HUDEP-2 (cell line): Measurements from ENCODE around the gene TPM3.
"Not testable (repeated sequence)": the region's sequence is repeated elsewhere in the genome, so short reads cannot be mapped to it uniquely, and the experiment has no call there.

ENCODE experiments used
- DNase-seq, 76 experiments: peaks; one replicate each; lab custom pipeline; 2025; ENCODE audit not compliant: unreplicated experiment in 76 of 76; lab: John Stamatoyannopoulos, UW

TPM3 gene

DNA sequence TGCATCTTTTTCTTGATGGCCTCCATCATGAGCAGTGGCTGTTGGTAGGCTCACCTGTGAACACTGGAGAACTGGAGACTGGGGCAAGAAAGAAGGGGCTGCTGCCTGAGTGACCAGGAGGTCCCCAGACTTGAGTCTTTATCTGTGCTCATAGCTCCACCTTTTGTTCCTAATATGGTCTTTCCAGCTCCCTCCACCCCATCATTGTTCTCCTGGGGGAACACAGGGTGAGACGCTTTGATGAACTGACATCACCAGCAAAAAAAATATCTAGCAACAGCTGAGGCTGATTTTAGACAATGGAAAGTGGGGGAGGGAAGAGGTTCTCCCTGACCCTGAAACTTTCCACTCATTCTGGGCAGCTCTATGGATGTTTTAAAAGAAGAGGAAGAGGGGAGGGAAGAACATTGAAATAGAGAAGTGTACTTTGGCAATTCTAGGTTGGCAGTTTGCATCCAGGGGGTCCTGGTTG lies at the start of gene TPM3:
Gene TPM3 (minus strand): TSS at position 111 of the 472 bp plus-strand sequence. CDS start 82 bp downstream, at position 29.
- DNase-seq, result no peak

DNA sequence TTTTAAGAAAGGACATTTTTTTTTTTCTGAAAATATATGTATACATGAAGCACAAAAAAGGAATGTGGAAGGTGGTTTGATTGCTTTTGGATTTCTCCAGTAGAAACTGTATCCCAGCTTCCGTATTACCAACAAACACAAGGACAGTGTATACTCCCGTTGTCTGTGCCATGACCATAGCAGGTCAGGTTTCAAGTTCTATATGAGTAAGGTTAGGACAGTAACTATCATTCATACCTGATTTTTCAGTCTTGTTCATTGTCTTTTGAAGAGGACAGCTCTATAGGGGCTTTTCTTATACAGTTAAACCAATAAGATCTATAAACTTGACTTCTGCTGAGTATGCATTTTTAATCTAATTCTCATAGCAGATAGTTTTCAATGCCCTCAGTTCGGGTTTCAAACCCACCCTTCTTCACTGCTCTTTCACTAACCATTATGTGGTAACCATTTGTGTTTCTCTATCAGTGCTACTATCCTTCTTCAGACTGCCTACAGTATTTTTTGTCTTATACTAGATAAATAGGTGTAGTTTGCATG lies 48.5 kb upstream of the TPM3 start:
- DNase-seq, result no peak

DNA sequence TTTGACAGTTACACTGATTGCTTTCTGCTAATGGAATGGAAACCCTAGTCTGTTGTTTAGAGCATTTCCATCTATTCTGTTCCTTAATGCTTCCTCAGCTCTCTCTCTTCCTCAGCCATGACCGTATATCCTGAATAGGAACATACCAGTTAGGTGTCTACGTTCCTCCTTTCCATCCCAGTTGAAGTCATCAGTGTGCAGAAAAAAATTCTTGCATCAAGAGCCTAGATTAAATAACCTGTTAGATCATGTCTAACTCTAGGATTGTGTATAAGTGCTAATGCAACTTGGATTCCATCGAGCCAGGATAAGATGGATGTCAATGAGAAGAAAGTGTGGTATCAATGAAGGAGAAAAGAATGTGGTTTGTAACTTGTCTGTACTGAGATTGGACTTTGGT lies 47.6 kb upstream of the TPM3 start:
- no peak for DNase-seq

DNA sequence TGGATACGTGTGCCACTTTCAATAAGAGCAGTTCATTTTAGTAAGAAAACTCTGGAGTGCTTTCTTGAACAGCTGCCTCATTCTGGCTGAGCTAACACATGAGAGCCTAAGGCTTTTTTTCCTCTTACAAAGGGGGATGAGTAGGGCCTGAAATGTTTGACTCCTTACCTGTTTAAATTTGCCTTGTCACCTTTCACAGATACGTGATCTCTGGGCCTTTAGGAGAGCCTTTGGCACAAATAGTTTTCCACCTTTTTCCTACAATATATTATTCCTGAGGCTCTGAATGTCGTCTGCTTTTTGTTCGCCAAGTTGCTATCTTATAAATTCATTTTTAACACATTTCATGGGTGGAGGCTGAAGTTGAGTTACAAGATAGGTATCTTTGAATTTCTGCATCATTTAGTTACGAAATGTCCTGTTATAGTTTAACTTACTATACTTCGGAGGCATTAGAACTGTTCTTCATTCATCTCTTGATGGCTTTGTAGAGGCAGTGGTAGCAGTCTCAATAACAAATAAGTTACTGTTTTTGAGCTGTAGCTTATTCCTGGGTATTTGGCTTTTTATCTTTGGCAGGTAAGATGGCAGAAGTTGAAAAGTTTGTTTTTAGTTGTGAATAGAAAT lies 46.1 kb upstream of the TPM3 start:
- DNase-seq, result no peak

DNA sequence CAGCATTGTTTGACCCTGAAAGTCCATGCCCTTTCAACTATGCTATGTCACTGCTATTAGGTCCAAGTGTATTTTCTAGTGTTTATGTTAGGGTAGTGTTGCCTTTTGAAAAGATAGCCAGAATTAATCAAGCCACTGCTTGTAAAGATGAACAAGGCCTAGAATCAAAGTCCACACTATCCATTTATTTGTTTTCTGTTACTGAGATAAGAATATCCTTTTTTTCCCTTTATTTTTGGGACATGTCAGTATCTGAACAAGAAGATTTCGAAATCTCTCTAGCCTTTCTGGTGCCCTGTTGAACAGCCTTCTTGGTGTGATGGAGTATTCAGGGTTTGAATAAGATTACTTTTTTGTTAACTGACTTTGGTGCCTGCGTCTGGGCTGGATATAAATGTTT lies 45.5 kb upstream of the TPM3 start:
- DNase-seq, result no peak

DNA sequence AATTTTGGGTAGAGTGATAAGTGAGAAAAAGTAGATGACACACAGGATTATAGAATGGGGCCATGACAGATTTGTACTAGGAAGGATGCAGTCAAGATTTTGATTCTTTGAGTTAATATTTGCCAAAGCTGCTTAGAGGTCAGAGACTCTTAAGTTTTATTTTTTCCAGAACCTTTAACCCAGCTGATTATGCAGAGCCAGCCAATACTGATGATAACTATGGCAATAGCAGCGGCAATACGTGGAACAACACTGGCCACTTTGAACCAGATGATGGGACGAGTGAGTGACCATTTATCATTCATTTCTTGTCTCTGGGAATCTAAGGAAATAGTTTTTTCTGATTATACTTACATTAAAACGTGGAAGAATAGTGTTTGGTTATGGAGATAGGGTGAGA lies 45.0 kb upstream of the TPM3 start:
- no peak for DNase-seq

DNA sequence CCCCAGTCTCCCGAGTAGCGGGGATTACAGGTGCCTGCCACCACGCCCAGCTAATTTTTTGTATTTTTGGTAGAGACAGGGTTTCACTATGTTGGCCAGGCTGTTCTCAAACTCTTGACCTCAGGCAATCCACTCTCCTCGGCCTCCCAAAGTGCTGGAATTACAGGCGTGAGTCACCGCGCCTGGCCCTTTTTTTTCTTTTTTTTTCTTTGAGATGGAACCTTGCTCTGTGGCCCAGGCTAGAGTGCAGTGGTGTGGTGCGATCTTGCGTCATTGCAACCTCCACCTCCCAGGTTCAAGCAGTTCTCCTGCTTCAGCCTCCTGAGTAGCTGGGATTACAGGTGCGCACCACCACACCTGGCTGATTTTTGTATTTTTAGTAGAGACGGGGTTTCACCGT lies 41.2 kb upstream of the TPM3 start:
- DNase-seq, result not testable (repeated sequence)

DNA sequence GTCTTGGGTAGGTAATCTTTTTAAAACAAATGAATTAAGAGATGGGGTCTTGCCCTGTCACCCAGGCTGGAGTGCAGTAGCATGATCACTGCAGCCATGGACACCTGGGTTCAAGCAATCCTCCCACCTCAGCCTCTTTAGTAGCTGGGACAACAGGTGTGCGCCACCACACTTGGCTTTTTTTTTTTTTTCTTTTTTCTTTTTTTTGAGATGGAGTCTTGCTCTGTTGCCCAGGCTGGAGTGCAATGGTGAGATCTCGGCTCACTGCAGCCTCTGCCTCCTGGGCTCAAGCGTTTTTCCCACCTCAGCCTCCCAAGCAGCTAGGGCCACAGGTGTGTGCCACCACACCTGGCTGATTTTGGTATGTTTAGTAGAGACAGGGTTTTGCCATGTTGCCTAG lies 39.2 kb upstream of the TPM3 start:
- not testable (repeated sequence) for DNase-seq

DNA sequence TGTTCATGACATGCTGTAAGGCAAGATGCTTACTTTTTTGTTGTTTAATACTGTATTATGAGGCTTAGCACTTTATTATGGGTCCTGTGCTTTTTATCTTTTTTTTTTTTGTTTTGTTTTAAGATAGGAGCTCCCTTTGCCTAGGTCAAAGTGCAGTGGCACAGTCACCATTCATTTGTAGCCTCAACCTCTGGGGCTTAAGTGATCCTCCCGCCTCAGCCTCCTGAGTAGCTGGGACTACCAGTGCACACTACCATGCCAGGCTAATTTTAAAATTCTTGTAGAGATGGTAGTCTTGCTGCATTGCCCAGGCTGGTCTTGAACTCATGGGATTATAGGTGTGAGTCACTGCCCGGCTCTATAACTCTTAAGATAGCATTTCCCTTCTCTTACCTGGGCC lies 33.5 kb upstream of the TPM3 start:
- DNase-seq, result no peak

DNA sequence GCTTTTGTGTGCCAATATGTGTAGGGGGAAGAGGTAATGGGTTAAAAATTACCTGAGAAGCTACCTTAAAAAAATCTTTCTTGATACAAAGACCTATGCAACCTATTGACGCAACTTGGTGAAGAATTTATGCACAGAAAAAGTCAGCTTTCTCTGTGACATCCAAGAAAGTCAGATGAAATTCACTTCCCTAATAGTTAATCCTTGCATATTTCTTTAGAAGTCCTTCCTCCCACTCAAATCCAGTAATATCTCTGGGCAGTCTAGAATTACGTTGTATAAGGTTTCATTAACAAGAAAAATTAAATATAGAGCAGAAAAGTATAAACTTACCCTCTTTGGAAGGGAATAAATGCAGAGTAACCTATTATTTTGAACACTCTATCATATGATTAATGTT lies 31.7 kb upstream of the TPM3 start:
- no peak for DNase-seq

DNA sequence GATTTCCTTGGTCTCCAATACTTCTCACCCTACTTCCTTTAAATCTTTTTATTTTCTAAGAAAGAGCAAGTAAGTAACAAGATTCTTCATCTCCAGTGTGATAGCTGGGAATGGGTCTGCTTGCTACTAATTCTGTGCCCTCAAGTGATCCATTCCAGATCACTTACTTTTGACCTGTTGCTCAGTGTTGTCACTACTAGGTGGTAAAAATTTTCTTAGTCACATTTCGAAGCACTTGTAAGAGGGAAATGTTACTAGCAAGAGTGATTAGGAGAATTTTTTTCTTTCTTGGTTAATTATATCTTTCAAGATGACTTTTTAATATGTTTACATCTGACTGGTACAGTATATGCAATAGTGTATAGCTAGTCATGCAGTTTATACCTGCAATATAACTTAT lies 31.0 kb upstream of the TPM3 start:
- DNase-seq, result no peak

DNA sequence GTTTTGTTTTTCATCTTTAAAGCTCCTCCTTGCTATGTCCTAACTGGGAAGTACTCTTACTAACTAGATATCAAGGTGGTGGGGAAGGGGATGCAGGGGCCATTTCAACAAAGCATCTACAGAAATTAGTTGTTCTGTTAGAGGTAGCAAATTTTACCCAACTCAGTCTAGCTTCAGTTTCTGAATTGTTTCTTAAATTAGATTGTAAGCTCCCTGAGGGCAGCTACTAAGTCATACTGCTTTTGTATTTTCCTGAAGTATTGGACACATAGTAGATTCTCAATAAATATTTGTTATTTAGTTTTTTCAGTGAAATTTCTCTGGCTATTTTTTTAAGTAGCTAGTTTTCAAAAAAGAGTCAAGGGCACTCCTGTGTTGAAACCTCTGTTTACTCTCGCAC lies 30.6 kb upstream of the TPM3 start:
- DNase-seq, result no peak

DNA sequence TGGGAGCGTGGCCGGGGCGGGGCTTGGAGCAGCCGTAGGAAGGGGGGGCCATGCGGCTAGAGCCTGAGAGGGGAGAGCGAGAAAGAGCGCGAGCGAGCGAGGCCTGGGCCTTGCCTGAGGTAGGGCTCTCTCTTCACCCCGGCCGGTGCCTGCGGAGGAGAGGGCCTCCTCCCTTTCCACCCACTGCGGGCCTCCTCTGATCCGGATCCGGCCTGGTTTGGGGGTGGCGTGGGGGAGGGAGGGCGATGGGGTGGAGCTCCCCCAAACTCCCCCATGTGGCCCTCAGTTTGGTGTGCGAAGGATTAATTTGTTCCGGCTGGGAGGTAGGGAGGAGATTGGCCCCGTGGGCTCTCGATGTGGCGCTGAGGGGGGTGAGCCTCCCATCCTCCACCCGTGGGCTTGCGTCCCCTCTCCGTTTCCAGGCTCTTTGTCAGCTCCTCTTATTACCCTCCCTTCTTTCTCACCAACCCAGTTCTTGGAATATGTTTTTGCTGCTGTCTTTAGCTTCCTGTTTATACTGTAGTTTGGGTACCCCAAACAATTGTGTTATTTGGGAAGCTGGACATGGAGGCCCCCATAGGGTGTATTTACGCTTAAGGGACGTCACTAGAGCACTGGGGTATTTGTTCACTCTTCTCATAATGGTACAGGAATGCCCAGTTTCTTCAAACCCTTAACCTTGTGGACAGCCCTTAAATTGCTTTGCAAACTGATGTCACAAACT lies 29.5 kb upstream of the TPM3 start:
- DNase-seq, result peak in 53 of 76 experiments; percentile 11 to 68 (median 38)

DNA sequence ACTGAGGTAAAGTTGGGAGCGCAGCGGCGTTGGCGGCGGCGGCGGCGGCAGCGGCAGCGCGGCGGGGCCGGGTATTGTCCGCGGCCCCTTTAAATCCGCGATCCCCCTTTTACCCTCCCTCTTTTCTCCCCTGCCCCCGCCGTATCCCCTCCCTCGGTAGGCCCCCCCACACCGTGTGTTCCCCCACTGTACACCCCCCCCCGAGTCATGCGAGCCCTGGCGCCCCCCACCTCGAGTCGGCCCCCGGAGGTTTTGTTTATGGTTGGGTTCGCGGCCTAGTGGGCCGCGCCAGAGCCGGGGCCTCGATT lies 29.0 kb upstream of the TPM3 start:
- DNase-seq, result no peak

DNA sequence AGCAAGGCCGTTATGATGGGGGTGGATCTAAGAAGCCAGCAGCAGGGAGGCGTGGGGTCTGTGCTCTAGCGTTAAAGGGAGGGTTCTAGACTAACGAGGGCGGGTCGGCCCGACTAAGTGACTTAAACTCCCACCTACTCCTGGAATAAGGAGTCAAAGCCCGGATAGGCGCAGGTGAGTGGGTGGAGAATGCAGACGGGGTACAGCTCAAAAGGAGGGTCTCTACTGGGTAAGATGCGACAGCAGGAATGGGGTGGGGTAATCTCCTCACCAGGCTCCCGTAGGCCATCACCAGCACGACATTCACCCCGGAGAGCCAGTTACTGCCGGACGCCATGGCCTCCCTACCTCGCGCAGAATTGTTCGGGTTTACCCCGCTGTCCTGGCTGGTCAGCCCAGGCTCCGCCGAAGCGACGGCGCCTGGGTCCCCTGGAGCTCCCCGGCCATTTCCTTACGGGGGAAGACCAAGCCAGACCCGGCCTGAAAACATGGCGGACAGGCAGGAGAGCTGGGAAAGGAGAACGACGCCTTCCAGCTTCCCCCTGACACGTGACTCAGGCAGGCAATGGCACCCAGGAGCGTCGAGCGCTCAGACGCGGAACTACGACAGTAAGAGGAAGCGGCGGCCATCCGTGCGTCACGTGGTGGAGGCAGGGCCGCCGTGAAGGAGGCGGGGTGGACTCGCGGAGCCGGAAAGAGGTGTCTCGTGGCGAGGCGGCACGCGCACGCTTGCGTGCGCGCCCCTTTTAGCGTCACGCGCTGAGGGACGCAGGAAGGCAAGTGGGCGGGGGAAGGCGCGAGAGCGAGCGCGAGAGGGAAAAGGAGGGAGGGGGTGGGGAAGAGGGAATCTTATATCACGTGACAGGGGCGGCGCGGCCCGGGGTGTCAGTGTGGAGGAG lies 28.4 kb upstream of the TPM3 start, which contains the start of gene UBAP2L:
Gene UBAP2L (plus strand): TSS at position 885 of the 899 bp plus-strand sequence. CDS start 4,169 bp downstream, outside the sequence.
- DNase-seq, result peak in 75 of 76 experiments; percentile 82 to 99 (median 98)

DNA sequence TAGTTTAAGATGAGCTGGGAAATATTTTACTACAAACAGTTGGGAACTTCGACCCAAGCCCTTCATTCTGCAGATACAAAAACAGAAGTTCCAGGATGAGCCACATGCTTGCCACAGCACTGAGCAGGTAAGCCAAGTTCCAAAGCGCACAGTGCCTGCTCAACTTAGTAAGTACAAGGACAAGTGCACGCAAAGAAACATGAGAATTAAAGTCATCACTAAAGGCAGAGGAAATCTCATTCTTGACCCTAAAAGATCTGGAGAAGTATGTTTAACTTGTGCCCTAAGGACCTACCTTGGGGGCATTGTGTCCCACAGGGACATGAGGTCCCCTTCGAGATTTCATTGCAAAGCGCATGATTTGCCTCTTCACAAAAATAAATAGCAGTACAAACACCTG lies 27.6 kb upstream of the TPM3 start:
- peak in 10 of 76 experiments; percentile 1 to 35 (median 12) for DNase-seq

DNA sequence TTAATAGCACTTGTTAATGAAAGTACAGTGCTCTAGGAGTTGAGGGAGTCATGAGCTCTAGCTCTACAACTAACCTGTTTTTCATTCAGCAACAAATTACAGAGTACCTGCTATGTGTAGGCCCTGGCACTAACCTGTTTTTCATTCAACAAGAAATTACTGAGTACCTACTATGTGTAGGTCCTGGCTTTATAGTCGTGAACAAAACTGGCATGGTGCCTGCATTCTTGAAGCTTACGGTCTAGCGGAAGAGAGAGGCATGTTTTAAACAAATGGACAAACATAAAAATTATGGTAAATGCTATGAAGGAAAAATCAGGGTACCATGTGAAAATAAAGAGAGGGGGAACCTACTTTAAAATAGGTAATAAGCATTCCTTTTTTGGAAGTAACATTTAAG lies 26.6 kb upstream of the TPM3 start:
- no peak for DNase-seq

DNA sequence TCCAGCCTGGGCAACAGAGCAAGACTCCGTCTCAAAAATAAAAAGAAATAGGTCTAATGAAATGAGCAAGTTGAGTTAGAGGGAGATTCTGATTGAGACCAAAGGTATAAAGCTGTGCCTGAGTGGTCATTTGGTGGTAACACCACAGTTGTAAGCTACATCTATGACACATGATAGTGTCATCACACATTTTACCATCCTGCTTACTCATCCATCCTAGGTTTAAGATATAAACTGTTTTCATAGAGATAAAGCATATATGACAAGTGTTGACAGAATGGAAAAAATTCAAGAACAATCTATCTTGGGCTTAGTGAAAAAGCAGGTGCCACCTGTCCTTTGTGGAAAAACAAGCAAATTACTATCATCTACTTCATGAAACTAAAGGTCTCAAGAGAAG lies 21.4 kb upstream of the TPM3 start:
- no peak for DNase-seq

DNA sequence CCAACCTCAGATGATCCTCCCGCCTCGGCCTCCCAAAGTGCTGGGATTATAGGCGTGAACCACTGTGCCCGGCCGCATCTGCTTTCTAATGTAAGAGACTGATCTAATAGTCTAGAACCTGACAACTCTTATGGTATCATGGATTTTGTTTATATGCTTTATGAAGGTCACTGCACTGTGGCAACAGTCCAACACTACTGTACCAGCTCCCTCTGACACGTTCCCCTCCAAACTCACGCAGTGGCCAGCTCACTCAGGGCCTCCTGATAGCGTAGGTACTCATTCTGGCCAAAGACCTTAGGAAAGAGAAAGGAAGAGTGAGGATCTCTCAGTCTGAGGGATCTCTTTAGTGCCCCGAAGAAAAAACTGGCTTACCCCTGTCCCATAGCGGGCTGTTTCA lies 20.2 kb upstream of the TPM3 start:
- DNase-seq, result no peak

DNA sequence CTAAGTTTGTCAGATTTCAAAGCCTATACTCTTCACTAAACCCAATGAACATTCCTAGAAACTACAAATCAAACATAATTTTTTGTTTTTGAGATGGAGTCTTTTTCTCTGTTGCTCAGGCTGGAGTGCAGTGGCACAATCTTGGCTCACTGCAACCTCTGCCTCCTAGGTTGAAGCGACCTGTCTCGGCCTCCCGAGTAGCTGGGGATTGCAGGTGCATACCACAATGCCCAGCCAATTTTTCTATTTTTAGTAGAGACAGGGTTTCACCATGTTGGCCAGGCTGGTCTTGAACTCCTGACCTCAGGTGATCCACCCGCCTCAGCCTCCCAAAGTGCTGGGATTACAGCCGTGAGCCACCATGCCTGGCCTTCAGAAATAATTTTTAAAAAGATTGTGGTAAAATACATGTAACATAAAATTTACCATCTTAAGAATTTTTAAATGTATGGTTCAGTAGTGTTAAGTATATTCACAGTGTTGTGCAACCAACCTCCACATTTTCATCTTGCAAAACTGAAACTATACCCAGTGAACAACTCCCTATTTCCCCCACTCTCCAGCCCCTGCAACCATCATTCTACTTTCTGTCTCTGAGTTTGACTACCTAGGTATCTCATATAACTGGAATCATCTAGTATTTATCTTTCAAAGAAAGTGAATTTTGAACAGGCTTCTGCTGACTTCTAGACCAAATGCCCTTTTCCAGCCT lies 16.9 kb upstream of the TPM3 start:
- no peak for DNase-seq
